Activated CD4-positive, alpha-beta T cell treated with anti-CD3 and anti-CD28 coated beads, Interleukin-2, Interleukin-4, amounts not matched to agents 100 ng/mL and 50 ng/mL, durations not matched to agents 16 hours and 8 hours (primary cell): ENCODE results near the gene ZNF281.

Source experiments
- DNase-seq: peaks from one replicate; pipeline ENCODE4 v3.0.0-alpha.2; 2020; ENCODE audit warnings: low spot score

The ZNF281 gene

DNA sequence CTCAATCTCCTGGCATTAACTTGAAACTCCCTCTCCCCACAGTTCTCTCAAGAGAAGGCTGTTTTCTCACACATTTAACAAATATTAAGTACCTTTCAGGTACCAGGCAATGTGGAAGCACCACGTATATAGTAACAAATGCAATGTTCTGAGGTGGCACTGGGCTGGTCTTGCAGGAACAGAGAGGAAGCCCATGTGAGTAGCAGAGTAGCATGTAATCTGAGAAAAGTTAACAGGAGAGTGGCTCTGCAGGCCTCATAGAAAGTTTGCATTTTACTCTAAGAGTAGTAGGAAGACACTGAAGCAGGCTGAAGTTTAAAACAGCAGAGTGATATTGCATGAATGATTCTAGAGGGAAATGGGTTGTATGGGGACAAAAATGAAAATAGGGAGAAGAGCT lies 21.0 kb downstream of the ZNF281 start:
- DNase-seq, result no peak

DNA sequence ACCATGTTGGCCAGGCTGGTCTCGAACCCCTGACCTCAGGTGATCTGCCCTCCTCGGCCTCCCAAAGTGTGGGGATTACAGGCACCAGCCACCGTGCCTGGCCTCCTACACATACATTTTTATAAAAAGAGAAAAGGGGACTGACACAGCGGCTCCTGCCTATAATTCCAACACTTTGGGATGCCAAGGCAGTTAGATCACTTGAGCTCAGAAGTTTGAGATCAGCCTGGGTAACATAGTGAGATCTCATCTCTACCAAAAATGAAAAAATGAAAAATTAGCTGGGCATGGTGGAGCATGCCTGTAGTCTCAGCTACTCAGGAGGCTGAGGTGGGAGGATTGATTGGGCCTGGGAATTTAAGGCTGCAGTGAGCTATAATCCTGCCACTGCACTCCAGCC lies 23.4 kb downstream of the ZNF281 start:
- no peak for DNase-seq

DNA sequence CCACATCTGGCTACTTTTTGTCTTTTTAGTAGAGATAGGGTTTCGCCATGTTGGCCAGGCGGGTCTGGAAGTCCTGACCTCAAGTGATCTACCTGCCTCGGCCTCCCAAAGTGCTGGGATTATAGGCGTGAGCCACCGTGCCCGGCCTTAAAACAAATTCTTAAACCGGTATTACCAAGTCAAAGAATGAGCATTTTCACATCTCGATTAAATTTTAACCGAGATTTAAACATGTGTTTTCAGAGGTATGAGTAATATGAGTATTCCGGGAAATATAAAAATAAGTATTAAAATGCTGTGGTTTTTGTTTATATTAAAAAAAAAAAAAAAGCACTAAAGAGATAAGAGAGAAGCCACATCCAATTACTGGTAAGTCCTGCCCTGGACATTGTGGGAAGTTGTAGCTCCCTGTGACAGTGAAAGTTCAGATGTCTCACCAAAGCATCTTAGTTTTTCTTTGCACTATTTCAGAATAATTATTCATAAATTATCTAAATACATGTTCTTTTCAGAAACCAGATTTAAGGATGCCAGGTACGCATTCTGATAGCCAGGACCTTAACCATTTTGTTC lies 24.9 kb downstream of the ZNF281 start:
- no peak for DNase-seq

DNA sequence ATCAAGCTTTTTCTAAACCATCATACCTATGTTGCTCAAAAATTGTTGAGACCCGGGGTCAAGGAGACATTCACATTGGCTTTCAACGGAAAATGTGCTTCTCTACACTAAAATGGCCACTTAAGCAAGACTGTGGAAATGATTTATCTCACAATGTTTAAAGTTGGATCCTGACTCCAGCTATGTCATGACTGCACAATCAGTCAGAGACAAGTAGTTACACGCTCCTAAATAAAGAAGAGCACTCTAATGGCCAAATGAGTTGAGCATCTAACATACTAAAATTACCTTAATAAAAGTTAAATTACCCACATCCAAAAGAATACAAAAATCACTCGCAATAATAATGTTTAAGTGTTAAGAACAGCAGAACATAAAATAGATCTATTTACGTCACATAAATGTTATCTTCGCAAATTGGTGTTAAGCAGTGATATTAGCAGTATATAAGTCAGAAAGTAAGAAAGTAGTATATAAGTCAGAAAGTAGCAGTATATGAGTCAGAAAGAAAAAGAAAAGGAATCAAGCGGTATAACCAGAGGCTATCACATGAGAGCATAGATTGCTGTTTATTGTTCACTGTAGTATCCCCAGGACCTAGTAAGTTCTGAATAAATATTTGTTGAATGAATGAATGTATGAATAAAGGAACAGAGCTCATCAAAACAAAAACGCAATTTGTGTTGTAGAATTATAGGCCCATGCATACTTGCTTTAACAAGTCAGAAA lies 28.4 kb downstream of the ZNF281 start:
- DNase-seq, result no peak

DNA sequence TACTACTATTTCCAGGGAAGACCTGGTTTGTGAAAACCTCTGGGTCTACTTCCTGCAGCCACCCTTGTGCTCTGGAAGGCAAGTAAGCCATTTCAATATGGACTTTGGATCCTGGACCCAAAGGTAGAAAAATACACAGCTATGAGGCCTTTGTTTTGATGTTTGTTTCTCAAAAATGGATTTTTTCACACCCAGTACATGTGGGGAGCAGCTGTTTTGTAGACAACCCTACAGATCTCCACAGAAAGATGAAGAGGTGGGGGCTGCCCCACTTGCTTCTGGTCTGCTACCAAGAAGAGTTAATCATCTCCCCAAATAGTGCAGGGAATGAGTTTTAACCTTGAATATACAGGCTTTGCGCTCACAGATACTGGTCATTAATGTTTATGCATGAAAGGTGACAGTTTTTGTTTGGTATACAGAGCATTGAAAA lies 29.2 kb downstream of the ZNF281 start:
- no peak for DNase-seq

DNA sequence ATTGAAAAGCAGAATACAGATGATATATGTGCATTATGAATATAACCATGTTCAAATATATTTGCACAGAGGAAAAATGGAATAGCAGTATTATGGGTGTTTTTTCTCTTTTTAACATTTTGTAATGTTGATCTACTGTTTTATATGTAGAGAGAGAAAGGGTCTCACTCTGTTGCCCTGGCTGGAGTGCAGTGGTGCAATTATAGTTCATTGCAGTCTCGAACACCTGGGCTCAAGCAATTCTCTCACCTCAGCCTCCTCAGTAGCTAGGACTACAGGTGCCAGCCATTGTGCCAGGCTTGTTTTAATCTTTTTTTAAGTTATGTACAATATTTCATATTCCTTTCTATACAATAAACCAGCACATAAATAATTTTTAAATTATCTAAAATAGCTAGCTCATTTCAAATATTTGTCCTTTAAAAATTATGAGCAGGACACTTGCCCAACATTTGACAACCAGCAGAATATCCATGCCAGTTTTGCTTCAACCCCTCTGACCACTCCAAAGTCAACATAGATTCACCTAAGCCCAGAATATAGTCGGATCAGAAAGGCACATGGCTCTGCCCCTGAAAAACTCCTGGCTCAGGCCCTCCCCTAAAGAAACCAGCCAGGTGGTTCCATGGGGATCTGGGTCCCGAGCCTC lies 29.8 kb downstream of the ZNF281 start:
- no peak for DNase-seq

DNA sequence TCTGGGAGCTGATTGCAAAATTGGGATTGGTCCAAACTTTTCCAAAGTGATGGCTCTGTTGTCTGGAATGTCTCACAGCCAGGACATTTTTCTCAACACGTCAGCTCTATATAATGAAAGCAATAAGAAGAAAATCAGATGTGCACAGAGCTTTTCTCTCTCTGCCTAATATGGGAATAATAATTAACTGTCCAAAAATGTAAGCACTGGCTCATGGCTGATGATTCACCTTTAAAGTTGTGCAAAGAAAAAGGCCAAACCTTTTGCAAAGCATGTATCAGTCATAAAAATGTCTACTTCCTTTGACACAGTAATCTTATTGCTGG lies 30.4 kb downstream of the ZNF281 start:
- DNase-seq, result no peak

DNA sequence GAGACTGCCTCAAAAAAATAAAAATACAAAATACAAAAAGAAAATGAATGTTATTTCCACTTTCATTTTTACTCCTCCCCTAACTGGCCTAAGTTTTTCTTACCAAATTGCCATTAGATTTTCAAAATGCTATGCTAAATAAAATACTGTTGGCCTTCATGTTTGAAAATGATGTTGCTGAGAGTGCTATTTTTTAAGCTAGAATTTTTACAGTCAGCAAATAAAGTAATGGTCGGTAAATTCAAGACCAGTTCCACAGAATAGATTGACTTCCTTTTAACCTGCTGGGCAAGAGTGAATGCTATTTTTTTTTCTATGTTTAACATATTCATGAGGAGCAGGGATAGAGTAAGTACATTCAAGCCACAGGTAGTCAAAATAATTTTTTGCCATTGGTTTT lies 31.7 kb downstream of the ZNF281 start:
- no peak for DNase-seq

DNA sequence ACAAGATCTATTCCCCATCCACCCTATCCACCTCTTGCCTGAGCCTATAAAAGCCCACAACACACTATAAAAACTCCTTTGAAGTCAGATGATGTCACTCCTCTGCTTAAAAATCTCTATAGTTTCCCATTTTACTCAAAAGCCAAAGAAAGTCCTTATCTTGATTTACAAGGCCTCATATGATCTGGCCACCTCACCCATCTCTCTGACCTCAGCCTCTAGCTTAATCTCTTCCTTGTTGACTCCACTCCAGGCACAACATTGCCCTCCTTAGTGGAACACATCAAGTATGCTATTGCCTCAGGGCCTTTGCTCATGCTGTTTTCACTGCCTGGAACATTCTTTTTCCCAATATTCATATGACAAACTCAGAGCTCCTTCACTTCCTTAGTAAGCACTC lies 33.3 kb downstream of the ZNF281 start:
- DNase-seq, result no peak

DNA sequence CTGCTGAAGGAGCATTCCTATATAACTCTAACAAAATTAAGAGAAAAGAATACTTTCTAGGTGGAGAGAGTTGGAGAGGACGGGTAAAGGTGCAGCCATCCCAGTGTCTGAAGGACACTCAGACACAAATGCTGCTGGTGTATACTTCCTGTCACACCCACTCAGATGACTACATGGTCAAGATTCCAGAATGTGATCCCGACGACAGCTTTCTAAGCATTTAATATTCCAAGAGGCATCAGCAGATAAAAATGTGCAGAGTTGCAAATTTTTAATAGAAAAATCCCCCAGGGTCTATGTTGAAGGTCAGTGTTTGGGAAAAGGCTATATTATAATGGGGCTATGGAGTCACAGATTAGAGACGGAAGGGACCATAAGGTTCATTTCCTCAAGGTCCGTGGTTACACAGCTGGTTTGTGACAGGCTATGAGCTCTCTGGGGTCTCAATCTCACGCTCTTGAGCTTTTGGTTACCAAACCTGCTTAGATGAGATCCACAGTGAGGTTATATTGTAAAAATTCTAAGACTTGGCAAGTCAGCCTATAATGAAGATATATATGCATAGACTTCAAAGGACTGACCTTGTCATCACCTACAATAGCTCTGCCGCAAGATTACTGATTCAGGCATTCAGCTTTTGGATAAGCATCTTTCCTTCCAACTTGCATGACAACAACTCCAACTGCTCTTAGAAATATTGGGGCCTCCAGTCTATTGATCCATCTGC lies 35.1 kb downstream of the ZNF281 start:
- no peak for DNase-seq

DNA sequence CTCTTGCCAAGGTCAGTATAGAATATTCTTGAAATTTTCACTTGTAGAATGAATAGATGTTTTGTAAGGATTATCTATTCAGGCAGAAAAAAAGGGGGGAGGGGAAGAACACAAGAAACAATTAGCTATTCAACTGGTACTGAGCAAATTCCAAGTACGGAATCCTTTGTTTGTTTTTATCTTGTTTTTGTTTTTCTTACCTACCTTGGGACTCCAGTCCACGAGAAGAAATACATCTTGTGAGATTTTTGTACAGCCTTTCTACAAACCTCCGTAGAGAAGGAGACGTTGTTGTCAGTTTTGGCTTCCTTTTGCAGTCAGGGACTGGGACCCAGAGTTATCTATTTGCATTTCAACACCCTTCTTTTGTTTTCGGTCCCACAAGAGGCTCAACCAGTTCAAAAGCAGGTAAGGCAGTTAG lies 36.0 kb downstream of the ZNF281 start:
- DNase-seq, result no peak

DNA sequence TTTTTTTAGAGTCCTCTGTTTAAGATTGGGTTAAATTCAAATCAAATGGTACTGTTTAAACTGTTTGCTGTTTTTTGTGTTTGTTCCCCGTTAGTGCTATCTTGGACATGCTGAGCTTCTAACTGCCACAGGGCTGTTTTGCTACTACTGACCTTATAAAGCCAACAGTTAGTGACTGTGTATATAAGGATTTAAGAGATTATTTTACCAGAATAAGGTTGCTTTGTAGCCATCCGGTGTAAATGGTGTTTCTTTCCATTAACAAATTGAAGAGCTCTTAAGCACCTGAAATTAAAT lies 37.0 kb downstream of the ZNF281 start:
- DNase-seq, result no peak

DNA sequence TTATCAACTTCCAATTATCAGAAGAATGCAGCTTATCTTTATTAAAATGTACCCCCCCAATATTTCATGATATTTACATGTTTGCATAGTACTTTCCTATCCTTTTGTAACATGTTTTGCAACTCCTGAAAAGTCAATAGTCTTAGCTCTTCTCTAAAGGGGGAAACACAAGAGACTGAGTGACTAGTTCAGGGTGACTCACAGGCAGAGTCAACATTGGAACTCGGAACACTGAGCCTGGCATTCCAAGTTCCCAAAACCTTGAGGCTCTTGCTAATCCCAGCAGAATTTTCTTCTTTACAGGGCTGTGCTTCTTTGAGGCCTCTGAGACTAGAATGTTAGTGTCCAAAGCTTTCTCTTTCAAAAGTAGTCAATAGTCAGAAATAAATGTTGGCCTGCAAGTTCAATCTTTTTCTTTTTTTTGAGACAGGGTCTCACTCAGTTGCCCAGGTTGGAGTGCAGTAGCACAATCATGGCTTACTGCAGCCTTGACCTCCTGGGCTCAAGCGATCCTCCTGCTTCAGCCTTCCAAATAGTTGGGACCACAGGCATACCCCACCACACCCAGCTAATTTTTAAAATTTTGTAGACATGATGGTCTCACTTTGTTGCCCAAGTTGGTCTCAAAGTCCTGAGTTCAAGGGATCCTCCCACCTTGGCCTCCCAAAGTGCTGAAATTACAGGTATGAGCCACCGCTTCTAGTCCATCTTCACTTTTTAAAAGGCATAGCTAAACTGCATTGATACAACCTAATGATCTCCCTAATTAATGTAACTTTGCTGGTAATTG lies 37.5 kb downstream of the ZNF281 start:
- DNase-seq, result no peak

DNA sequence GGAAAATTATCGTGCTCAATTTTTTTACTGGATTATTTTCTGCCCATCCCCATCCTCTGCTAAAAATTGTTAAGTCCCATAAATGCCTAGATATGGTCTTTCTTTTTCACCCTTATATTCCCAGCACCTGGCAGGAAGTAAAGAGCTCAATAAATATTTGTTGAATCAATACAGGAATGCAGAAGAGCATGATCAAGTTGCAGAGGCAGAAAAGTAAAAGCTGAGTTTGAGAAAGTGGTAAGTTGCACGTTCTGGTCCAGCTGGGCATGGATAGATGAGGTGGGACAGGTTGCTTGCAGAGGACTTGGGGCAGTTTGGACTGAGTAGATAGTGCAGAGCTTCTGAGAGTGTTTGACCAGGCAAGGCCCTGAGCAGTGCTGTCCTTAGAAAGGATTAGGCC lies 40.1 kb downstream of the ZNF281 start:
- no peak for DNase-seq

DNA sequence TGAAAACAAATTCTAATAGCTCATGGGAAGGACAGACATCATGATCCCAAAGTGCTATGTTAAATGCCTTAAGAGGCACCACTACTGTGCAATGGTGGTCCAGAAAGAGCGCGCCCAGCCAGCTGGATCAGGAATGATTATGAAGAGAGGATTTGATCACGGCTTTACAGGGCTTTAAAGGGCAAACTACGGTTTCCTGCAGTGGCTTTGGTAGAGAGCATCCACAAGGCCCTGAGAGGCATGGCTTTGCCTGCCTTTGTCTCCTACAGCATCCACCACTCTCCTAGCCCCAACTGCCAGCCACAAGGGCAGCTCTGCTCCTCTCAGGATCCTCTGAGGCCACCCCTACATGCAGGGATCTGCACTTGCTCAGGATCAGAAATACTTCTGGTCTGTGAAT lies 40.7 kb downstream of the ZNF281 start:
- DNase-seq, result no peak

DNA sequence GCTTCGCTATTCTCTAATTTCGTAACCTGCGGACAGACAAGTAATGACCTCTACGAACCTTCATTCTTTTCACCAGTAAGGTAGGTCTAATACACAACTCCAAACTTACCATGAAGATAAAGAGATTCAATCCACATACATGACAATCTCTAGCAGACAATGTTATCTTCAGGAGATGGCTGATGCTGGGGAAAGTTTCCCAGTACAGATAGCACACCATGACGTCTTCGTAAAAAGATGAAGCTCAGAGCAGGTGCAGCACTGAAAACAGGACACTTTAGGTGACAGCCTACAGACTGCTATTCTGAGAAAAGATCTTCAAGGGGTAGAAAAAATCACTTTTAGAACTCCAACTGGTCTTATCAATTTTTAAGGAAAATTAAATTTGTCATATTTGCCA lies 41.3 kb downstream of the ZNF281 start:
- DNase-seq, result no peak

DNA sequence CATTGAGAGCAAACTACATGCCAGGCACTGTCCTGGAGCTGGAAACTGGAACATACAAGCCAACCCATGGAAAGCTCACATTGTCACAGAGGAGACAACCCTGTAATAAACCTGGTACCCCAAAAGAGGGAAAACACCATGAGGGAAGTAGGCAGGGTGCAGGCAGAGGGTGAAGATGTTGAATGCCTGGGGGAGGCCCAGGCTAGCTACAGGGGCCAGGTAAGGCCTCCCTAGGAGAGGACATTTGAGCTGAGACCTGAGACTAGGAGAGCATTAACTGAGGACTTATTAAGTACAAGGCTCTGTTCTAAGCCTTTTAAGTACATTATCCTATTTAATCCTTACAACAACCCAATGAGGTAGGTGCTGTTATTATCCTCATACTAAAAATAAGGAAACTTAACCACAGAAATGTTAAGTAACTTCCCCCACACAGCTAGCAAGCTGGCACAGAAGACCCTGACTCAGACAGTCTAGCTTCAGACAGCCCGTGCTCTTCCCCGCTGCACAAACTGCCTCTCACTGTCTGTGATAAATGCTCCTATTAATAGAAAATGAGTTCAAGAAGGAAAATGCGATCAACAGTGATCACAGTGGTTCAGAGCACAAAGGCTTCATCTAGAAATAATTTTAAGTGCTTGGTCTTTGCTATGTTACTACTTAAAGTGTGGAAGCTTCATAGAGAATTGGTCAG lies 41.8 kb downstream of the ZNF281 start:
- no peak for DNase-seq

DNA sequence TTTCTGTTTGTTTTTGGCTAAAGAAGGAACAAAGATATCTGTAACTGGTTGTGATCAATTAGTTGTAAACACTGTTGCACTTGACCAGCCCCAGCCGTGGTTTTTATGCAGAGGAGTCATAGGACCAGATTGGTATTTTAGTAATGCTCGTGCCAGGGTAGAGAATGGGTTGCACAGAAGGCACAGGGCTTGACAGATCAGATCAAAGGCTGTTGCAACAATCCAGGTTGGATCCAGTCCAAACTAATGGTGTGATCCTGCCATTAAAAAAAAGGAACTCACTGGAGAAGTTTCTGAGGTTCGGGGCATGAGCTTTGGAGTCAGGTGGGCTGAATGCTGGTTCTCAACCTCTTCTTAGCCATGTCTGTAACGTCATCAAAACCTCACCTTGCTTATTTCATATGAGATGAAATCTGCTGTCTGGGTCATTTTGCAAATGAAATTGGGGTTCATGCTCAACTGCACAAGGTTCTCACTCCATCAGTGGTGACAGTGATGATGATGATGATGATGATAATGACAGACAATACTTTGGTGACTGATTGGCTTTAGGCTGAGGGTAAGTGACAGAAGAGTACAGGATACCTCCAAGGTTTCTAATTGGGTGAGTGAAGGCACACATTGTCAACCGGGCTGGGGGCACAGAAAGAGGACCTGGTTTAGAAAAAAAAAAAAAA lies 43.1 kb downstream of the ZNF281 start:
- no peak for DNase-seq

DNA sequence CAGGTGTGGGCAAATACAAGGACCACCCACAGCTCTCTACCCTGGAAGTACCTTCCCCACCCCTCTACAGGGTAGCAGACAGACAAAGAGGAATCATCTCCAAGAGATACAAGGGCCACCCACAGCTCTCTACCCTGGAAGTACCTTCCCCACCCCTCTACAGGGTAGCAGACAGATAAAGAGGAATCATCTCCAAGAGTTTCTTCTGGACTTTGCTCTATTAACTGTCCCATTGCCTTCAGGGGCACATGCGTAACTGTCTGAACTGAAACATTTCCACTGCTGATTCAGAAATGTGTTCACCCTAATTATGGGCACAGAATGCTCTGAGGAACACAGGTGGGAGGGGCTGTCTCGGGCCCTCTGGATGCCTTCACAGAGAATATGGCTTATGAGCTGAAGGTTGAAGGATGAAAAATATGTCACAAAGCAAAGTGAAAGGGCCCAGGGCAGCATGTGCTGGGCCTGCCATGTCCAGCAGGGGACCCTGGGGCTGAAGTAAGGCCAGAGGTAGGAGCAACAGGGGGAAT lies 43.9 kb downstream of the ZNF281 start:
- no peak for DNase-seq

DNA sequence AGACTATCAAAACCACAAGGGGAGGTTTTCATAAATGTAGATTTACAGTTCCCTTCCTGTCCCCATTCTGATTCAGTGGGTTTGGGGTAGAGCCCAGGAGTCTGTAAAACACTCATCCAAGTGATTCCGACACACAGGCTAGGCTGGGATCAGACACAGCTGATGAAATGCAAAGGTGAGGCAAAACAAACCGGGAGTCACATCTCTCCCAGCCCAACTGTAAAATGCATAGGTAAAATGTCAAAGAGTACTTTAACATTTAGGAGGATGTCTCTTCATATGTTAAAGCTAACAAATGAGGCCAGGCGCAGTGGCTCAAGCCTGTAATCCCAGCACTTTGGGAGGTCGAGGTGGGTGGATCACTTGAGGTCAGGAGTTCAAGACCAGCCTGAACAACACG lies 45.0 kb downstream of the ZNF281 start:
- DNase-seq, result no peak
